Measurements from ENCODE around the gene SKAP1. TPM values are rescaled to one million over a fixed set of nuclear protein-coding genes. Genes with fewer than 3 reads are reported as not detected.

Gene SKAP1
- total and polyA plus RNA-seq, 2 donors (not counting 1 experiment from before 2014, with no cell fraction given), result not detected

GRCh38 chr17:48333034-48333530 lies 96.9 kb downstream of the SKAP1 start:
- no peak overlapping the region for H3K4me3 ChIP-seq (replicated peaks in 1 of 4; ENCODE audit: control extremely low read depth in 1 of 4, insufficient read depth in 1 of 4, low read depth in 3 of 4, low read length in 4 of 4)

GRCh38 chr17:48330887-48331286 lies 99.1 kb downstream of the SKAP1 start:
- Histone ChIP-seq H3K27me3 (ENCODE audit: control insufficient read depth, insufficient read depth, low read length) (peaks cover 20% of the 10 kb centered on the region), H3K4me2 (ENCODE audit: extremely low read depth, insufficient read depth, low read length) (no peak overlapping the region), H3K4me1 (ENCODE audit: control insufficient read depth, extremely low read depth, insufficient read depth, low read length) (no peaks in the 10 kb centered on the region), H3K9ac (ENCODE audit: insufficient read depth, low read length) (no peak overlapping the region), H3K9me3 (ENCODE audit: control insufficient read depth, insufficient read depth, low read depth, low read length) (no peaks in the 10 kb centered on the region), H4K20me1 (ENCODE audit: control insufficient read depth, extremely low read depth, insufficient read depth, low read length) (no peaks in the 10 kb centered on the region), H2AFZ (ENCODE audit: low read length) (no peak overlapping the region), H3K27ac (ENCODE audit: insufficient read depth, low read length) (no peak overlapping the region), H3K36me3 (ENCODE audit: control insufficient read depth, insufficient read depth, low read length) (no peaks in the 10 kb centered on the region), H3K4me3 (replicated peaks in 1 of 4; ENCODE audit: control extremely low read depth in 1 of 4, insufficient read depth in 1 of 4, low read depth in 3 of 4, low read length in 4 of 4) (no peak overlapping the region), H3K79me2 (ENCODE audit: control insufficient read depth, insufficient read depth, low read length) (no peaks in the 10 kb centered on the region)
- TF ChIP-seq EZH2 (IDR thresholded peaks at IDR 0.05; ENCODE audit: low read length, missing control alignments) (no peak), CTCF (conservative IDR thresholded peaks at IDR 0.05 in 1 of 2, IDR thresholded peaks at IDR 0.05 in 1 of 2; ENCODE audit: low read depth in 1 of 2, low read length in 2 of 2) (no peak)
- DNase-seq (ENCODE audit: low read depth in 2 of 2), result no peak

More at GRCh38 chr17:48333034-48333530, 96.9 kb downstream of the SKAP1 start:
- DNase-seq (ENCODE audit: low read depth in 2 of 2), result peak in 1 of 2 donors; percentile 51
- no peaks in the 10 kb centered on the region for H4K20me1 ChIP-seq (ENCODE audit: control insufficient read depth, extremely low read depth, insufficient read depth, low read length)
- no peaks in the 10 kb centered on the region for H3K36me3 ChIP-seq (ENCODE audit: control insufficient read depth, insufficient read depth, low read length)
- H3K4me2 ChIP-seq (ENCODE audit: extremely low read depth, insufficient read depth, low read length), result no peak overlapping the region
- peaks cover 13% of the 10 kb centered on the region for H3K27me3 ChIP-seq (ENCODE audit: control insufficient read depth, insufficient read depth, low read length)
- no peaks in the 10 kb centered on the region for H3K4me1 ChIP-seq (ENCODE audit: control insufficient read depth, extremely low read depth, insufficient read depth, low read length)
- no peak overlapping the region for H3K27ac ChIP-seq (ENCODE audit: insufficient read depth, low read length)
- TF ChIP-seq CTCF (conservative IDR thresholded peaks at IDR 0.05 in 1 of 2, IDR thresholded peaks at IDR 0.05 in 1 of 2; ENCODE audit: low read depth in 1 of 2, low read length in 2 of 2) (no peak), EZH2 (IDR thresholded peaks at IDR 0.05; ENCODE audit: low read length, missing control alignments) (no peak)
- H2AFZ ChIP-seq (ENCODE audit: low read length), result no peak overlapping the region
- no peaks in the 10 kb centered on the region for H3K9me3 ChIP-seq (ENCODE audit: control insufficient read depth, insufficient read depth, low read depth, low read length)
- no peaks in the 10 kb centered on the region for H3K79me2 ChIP-seq (ENCODE audit: control insufficient read depth, insufficient read depth, low read length)
- no peak overlapping the region for H3K9ac ChIP-seq (ENCODE audit: insufficient read depth, low read length)

- H3K4me2 ChIP-seq (ENCODE audit: extremely low read depth, insufficient read depth, low read length), result no peak overlapping the region
- H3K36me3 ChIP-seq (ENCODE audit: control insufficient read depth, insufficient read depth, low read length), result no peaks in the 10 kb centered on the region
- no peak overlapping the region for H3K4me3 ChIP-seq (replicated peaks in 1 of 4; ENCODE audit: control extremely low read depth in 1 of 4, insufficient read depth in 1 of 4, low read depth in 3 of 4, low read length in 4 of 4)
- TF ChIP-seq EZH2 (IDR thresholded peaks at IDR 0.05; ENCODE audit: low read length, missing control alignments) (peak; percentile 41), CTCF (conservative IDR thresholded peaks at IDR 0.05 in 1 of 2, IDR thresholded peaks at IDR 0.05 in 1 of 2; ENCODE audit: low read depth in 1 of 2, low read length in 2 of 2) (no peak)
- no peak overlapping the region for H3K27ac ChIP-seq (ENCODE audit: insufficient read depth, low read length)
- H3K79me2 ChIP-seq (ENCODE audit: control insufficient read depth, insufficient read depth, low read length), result no peaks in the 10 kb centered on the region
- no peak overlapping the region for H3K9ac ChIP-seq (ENCODE audit: insufficient read depth, low read length)
- H3K4me1 ChIP-seq (ENCODE audit: control insufficient read depth, extremely low read depth, insufficient read depth, low read length), result no peaks in the 10 kb centered on the region
- no peak for DNase-seq (ENCODE audit: low read depth in 2 of 2)
- no peaks in the 10 kb centered on the region for H4K20me1 ChIP-seq (ENCODE audit: control insufficient read depth, extremely low read depth, insufficient read depth, low read length)
- no peaks in the 10 kb centered on the region for H3K9me3 ChIP-seq (ENCODE audit: control insufficient read depth, insufficient read depth, low read depth, low read length)
- peaks cover 20% of the 10 kb centered on the region for H3K27me3 ChIP-seq (ENCODE audit: control insufficient read depth, insufficient read depth, low read length)
- no peak overlapping the region for H2AFZ ChIP-seq (ENCODE audit: low read length)
Observed at GRCh38 chr17:48330421-48330820, 99.6 kb downstream of the SKAP1 start.
